ENCODE measurements around the gene DPEP2. TPM values are rescaled to one million over a fixed set of nuclear protein-coding genes. Genes with fewer than 3 reads are reported as not detected.

Gene DPEP2
- total and polyA plus RNA-seq, 2 of the 4 experiments (the other 2 are of a cell fraction): not detected

- Histone ChIP-seq H3K9me3 (ENCODE audit: control insufficient read depth, insufficient read depth, low read length) (no peaks in the 10 kb centered on the region), H2AK9ac (replicated peaks; ENCODE audit: low read depth, low read length, poor library complexity) (peak overlapping the region; percentile 100), H2AFZ (replicated peaks; ENCODE audit: low read length, poor library complexity) (peak overlapping the region; percentile 90), H2BK5ac (ENCODE audit: low read depth, low read length, poor library complexity, severe bottlenecking) (peak overlapping the region; percentile 92), H3K4me3 (ENCODE audit: insufficient read depth, low read depth, low read length) (peak overlapping the region; percentile 100), H3K27ac (ENCODE audit: insufficient read depth, low read length) (peak overlapping the region; percentile 99), H3K9ac (ENCODE audit: low read depth, low read length) (peak overlapping the region; percentile 100), H3K14ac (replicated peaks; ENCODE audit: low read depth, low read length) (peak overlapping the region; percentile 95), H2BK120ac (ENCODE audit: low read depth, low read length) (peak overlapping the region; percentile 81), H4K20me1 (ENCODE audit: insufficient read depth, low read length) (peaks cover 47% of the 10 kb centered on the region), H3K36me3 (ENCODE audit: control insufficient read depth, insufficient read depth, low read length) (peaks cover 16% of the 10 kb centered on the region), H4K5ac (ENCODE audit: low read depth, low read length) (peak overlapping the region; percentile 98), H3K9me1 (ENCODE audit: insufficient read depth, low read length) (peaks cover 37% of the 10 kb centered on the region), H3K4me2 (ENCODE audit: low read depth, low read length) (peak overlapping the region; percentile 93), H3K79me1 (ENCODE audit: low read depth in 1 of 2, low read length in 2 of 2) (peaks cover 19 to 53% of the 10 kb centered on the region in 2 experiments), H4K8ac (ENCODE audit: low read depth in 2 of 2, low read length in 2 of 2) (peak overlapping the region; percentile 90 to 96), H2BK15ac (ENCODE audit: low read depth, low read length) (0 out of 3 replicates have a peak overlapping the region, but pooled peaks have one; percentile 50), H3K4ac (ENCODE audit: low read depth, low read length) (peak overlapping the region; percentile 99), H3K27me3 (ENCODE audit: control insufficient read depth, insufficient read depth, low read length) (no peaks in the 10 kb centered on the region), H3K18ac (ENCODE audit: low read depth, low read length) (peak overlapping the region; percentile 96), H2AK5ac (ENCODE audit: low read depth, low read length) (peak overlapping the region; percentile 99), H3K23ac (ENCODE audit: low read depth, low read length) (peak overlapping the region; percentile 98), H4K91ac (ENCODE audit: insufficient read depth, low read depth, low read length) (peak overlapping the region; percentile 95), H3K4me1 (ENCODE audit: control insufficient read depth, insufficient read depth, low read length) (peaks cover 34% of the 10 kb centered on the region), H3K56ac (ENCODE audit: extremely low read depth, insufficient read depth, low read length) (peak overlapping the region; percentile 85), H2BK20ac (ENCODE audit: low read depth, low read length) (no peak overlapping the region; the same call in 1 of the 2 replicates)
- 1% methylated on average over 40 of the region's 45 CpGs; no CpG with 5 or more reads in 1 of the 2 experiments for WGBS, 2 experiments (ENCODE audit: extremely low coverage in 2 of 2, insufficient read length in 1 of 2)
- in situ Hi-C loops (cut with MboI; ENCODE audit: low sequenced_read_pairs) (no loop called here), intact Hi-C loops (cut with micrococcal nuclease) (loop anchor here (10.0 kb wide), 1 partner anchor 257 kb away; no protein-coding TSS in a partner anchor), dilution Hi-C loops (cut with HindIII; ENCODE audit: low sequenced_read_pairs, unreplicated experiment) (no loop called here)
- CTCF ChIA-PET: interaction anchor here (1.4 kb wide), 1 partner anchor 23 kb away, joined by 3 read pairs; no protein-coding TSS in a partner anchor
- peak; percentile 25 for DNase-seq
- ATAC-seq (ENCODE audit: low read depth): peak; percentile 48
- TF ChIP-seq MXI1 (IDR thresholded peaks at IDR 0.05; ENCODE audit: borderline replicate concordance, low read depth, low read length) (peak; percentile 18; the same call in 1 of the 2 replicates), POLR2A (IDR thresholded peaks at IDR 0.05; ENCODE audit: low read depth, low read length) (no peak; the same call in 1 of the 2 replicates), FOS (IDR thresholded peaks at IDR 0.05; ENCODE audit: low read depth, low read length) (no peak), MAFK (IDR thresholded peaks at IDR 0.05; ENCODE audit: low read depth, low read length) (no peak)
- no TSS peak for BruUV-seq (replicated peaks)
- POLR2A ChIA-PET (ENCODE audit: unreplicated experiment): no interaction called here
Observed at GRCh38 chr16:67967958-67968399, 31.3 kb downstream of the DPEP2 start.

All from IMR-90 (cell line).